DOHH2 (cell line): ENCODE data around the gene B3GAT2.
A peak's percentile ranks its signal among the peaks of the same experiment; 100 is the strongest.

Source experiments
- H3F3A ChIP-seq: fragments of 200-600 bp; sonication (generic), shearing (Covaris generic); 2 replicates; pipeline ENCODE4 v1.6.0; 2016; ENCODE audit warnings: antibody characterized with exemption, mild to moderate bottlenecking; ENCODE audit not compliant: control insufficient read depth, insufficient read depth
- H3K27ac ChIP-seq: fragments of 200-600 bp; sonication (generic); 2 replicates; pipeline ENCODE4 v1.5.1; 2014; ENCODE audit warnings: low read depth, mild to moderate bottlenecking, low read length, moderate library complexity
- H3K27me3 ChIP-seq: fragments of 200-600 bp; sonication (generic); 2 replicates; pipeline ENCODE4 v1.6.1; 2014; ENCODE audit warnings: mild to moderate bottlenecking, low read length, mixed read lengths; ENCODE audit not compliant: control insufficient read depth
- H3K36me3 ChIP-seq: fragments of 200-600 bp; sonication (generic); 2 replicates; pipeline ENCODE4 v1.6.1; 2014; ENCODE audit warnings: mild to moderate bottlenecking, low read length, moderate library complexity, mixed read lengths; ENCODE audit not compliant: control insufficient read depth
- H3K4me1 ChIP-seq: fragments of 200-600 bp; sonication (generic); 2 replicates; pipeline ENCODE4 v1.6.1; 2014; ENCODE audit warnings: mild to moderate bottlenecking, low read length, mixed read lengths; ENCODE audit not compliant: control insufficient read depth
- H3K4me2 ChIP-seq: fragments of 200-600 bp; sonication (generic); 2 replicates; pipeline ENCODE4 v1.6.0; 2014; ENCODE audit warnings: mild to moderate bottlenecking, low read length, moderate library complexity
- H3K4me3 ChIP-seq: fragments of 200-600 bp; sonication (generic); 2 replicates; pipeline ENCODE4 v1.5.1; 2014; ENCODE audit warnings: mild to moderate bottlenecking, low read length, mixed read lengths
- H3K79me2 ChIP-seq: fragments of 200-600 bp; sonication (generic); 2 replicates; pipeline ENCODE4 v1.6.1; 2014; ENCODE audit warnings: mild to moderate bottlenecking, low read length, mixed read lengths; ENCODE audit not compliant: control insufficient read depth
- H3K9me2 ChIP-seq: fragments of 200-600 bp; sonication (generic); replicated peaks from 2 replicates; pipeline ENCODE4 v1.6.1; 2014; ENCODE audit warnings: mild to moderate bottlenecking, low read length, mixed read lengths; ENCODE audit not compliant: control insufficient read depth
- H3K9me3 ChIP-seq: fragments of 200-600 bp; sonication (generic); 2 replicates; pipeline ENCODE4 v1.6.1; 2014; ENCODE audit warnings: antibody characterized with exemption, low read length, mixed read lengths; ENCODE audit not compliant: control insufficient read depth, insufficient read depth
- H4K20me1 ChIP-seq: fragments of 200-600 bp; sonication (generic); 2 replicates; pipeline ENCODE4 v1.6.0; 2014; ENCODE audit warnings: low read depth, mild to moderate bottlenecking, antibody characterized with exemption, low read length, moderate library complexity; ENCODE audit not compliant: control insufficient read depth, insufficient read depth
- CTCF ChIP-seq: fragments of 200-600 bp; sonication (generic); IDR thresholded peaks from one replicate; pipeline ENCODE4 v1.5.1; 2014; ENCODE audit warnings: antibody characterized with exemption, mild to moderate bottlenecking, low read depth, low read length; ENCODE audit not compliant: poor library complexity, severe bottlenecking
- EZH2phosphoT487 ChIP-seq: fragments of 200-600 bp; sonication (generic); IDR thresholded peaks from 2 replicates; pipeline ENCODE4 v1.6.1; 2017; ENCODE audit warnings: borderline replicate concordance, mild to moderate bottlenecking, antibody characterized with exemption, low read length, moderate library complexity, mixed read lengths

The B3GAT2 gene

GRCh38 chr6:70901324-70901723 lies 55.5 kb downstream of the B3GAT2 start:
- Histone ChIP-seq H3K9me2 (no peaks in the 10 kb centered on the region), H3K9me3 (no peaks in the 10 kb centered on the region), H3K79me2 (no peaks in the 10 kb centered on the region), H3K27me3 (0 out of 2 replicates have a peak, but pooled peaks cover 4% of the 10 kb centered on the region), H3K4me3 (no peak overlapping the region), H3K36me3 (no peaks in the 10 kb centered on the region), H3K4me2 (no peak overlapping the region), H4K20me1 (no peaks in the 10 kb centered on the region), H3F3A (no peaks in the 10 kb centered on the region), H3K4me1 (no peaks in the 10 kb centered on the region), H3K27ac (no peak overlapping the region)
- TF ChIP-seq CTCF, result peak; percentile 31
- no peak for TF ChIP-seq EZH2phosphoT487

GRCh38 chr6:70900047-70900446 lies 56.8 kb downstream of the B3GAT2 start:
- Histone ChIP-seq H4K20me1 (no peaks in the 10 kb centered on the region), H3F3A (no peaks in the 10 kb centered on the region), H3K9me3 (no peaks in the 10 kb centered on the region), H3K36me3 (no peaks in the 10 kb centered on the region), H3K27ac (no peak overlapping the region), H3K79me2 (no peaks in the 10 kb centered on the region), H3K4me1 (no peaks in the 10 kb centered on the region), H3K27me3 (0 out of 2 replicates have a peak, but pooled peaks cover 4% of the 10 kb centered on the region), H3K4me3 (no peak overlapping the region), H3K4me2 (no peak overlapping the region), H3K9me2 (no peaks in the 10 kb centered on the region)
- TF ChIP-seq EZH2phosphoT487 (no peak), CTCF (no peak)

GRCh38 chr6:70894001-70894400 lies 62.9 kb downstream of the B3GAT2 start:
- 0 out of 2 replicates have a peak, but pooled peaks cover 4% of the 10 kb centered on the region for H3K27me3 ChIP-seq
- H3K27ac ChIP-seq, result no peak overlapping the region
- H3F3A ChIP-seq, result no peaks in the 10 kb centered on the region
- no peaks in the 10 kb centered on the region for H4K20me1 ChIP-seq
- H3K79me2 ChIP-seq, result no peaks in the 10 kb centered on the region
- no peaks in the 10 kb centered on the region for H3K9me3 ChIP-seq
- H3K4me2 ChIP-seq, result no peak overlapping the region
- H3K4me1 ChIP-seq, result no peaks in the 10 kb centered on the region
- H3K4me3 ChIP-seq, result no peak overlapping the region
- TF ChIP-seq EZH2phosphoT487, result no peak
- no peak for TF ChIP-seq CTCF
- H3K36me3 ChIP-seq, result no peaks in the 10 kb centered on the region
- H3K9me2 ChIP-seq, result no peaks in the 10 kb centered on the region
